KOPT-K1 (cell line): ENCODE results near the gene CYBB.

Experiments used
- H3K27ac ChIP-seq: fragments of 200-600 bp; sonication (generic); 2 replicates; pipeline ENCODE4 v1.5.1; 2016; ENCODE audit warnings: antibody characterized with exemption, mild to moderate bottlenecking, low read depth, low read length; ENCODE audit not compliant: poor library complexity, severe bottlenecking
- H3K36me3 ChIP-seq: fragments of 200-600 bp; sonication (generic); 2 replicates; pipeline ENCODE4 v1.5.1; 2017; ENCODE audit warnings: antibody characterized with exemption, mild to moderate bottlenecking, low read length, moderate library complexity; ENCODE audit not compliant: insufficient read depth
- H3K9me3 ChIP-seq: fragments of 200-600 bp; sonication (generic); 2 replicates; pipeline ENCODE4 v1.5.1; 2017; ENCODE audit warnings: antibody characterized with exemption, low read length, mild to moderate bottlenecking; ENCODE audit not compliant: insufficient read depth, poor library complexity, severe bottlenecking

CYBB gene

GRCh38 chrX:37809970-37810369, 30.1 kb downstream of the CYBB start:
- H3K36me3 ChIP-seq = no peaks in the 10 kb centered on the region
- no peaks in the 10 kb centered on the region for H3K9me3 ChIP-seq
- no peak overlapping the region for H3K27ac ChIP-seq

DNA sequence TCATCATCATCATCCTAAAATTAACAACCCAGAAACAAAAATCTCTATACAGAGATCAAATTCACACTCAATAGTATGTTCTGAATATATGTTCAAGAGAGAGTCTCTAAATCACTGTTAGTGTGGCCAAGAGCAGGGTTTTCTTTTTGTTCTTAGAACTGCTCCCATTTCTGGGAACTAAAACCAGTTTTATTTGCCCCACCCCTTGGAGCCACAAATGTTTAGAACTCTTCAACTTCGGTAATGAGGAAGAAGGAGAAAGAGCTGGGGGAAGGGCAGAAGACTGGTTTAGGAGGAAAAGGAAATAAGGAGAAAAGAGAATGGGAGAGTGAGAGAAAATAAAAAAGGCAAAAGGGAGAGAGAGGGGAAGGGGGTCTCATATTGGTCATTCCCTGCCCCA, 32.3 kb downstream of the CYBB start:
- Histone ChIP-seq H3K36me3 (no peaks in the 10 kb centered on the region), H3K27ac (no peak overlapping the region), H3K9me3 (no peaks in the 10 kb centered on the region)

- Histone ChIP-seq H3K27ac (no peak overlapping the region), H3K36me3 (no peaks in the 10 kb centered on the region), H3K9me3 (no peaks in the 10 kb centered on the region)
Measured at GRCh38 chrX:37813570-37813969, 33.7 kb downstream of the CYBB start.

DNA sequence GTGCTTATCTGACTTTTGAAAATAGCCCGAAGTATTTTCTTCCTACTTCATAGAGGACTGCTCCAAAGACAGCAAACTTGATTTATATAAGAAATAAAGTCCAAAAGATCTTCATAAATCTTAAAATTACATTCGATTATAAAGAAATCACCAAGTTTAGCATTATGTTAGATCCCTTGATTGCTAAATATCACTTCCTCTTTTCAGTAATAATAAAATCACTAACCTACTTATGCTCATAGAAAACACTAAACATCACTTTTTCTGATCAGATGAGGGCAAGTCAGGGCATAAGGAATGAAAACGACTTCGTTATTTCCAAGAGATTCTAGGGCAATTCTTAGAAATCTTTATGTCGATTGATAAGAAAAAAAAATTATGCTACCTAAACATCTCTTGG, 35.5 kb downstream of the CYBB start:
- H3K27ac ChIP-seq = no peak overlapping the region

DNA sequence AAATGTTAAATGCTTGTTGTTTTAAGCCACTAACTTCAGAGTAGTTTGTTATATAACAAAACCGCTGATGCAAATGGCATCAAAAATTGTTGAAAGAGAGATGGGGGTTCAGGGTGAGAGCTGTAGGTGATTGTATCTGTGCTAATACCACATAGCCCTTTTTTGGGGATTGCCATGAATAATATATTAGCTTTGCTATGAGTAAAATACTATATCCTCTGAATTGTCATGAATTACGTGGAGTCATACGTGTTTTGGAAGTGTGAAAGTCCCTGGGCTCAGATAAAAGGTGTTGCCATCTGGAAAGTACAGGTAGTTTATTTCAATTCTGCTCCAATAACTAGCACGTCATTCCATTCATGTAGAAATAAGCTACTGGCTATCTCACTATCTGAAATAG, 36.9 kb downstream of the CYBB start:
- no peaks in the 10 kb centered on the region for H3K9me3 ChIP-seq
- no peak overlapping the region for H3K27ac ChIP-seq
- H3K36me3 ChIP-seq = no peaks in the 10 kb centered on the region

More for the DNA sequence above, 35.5 kb downstream of the CYBB start:
- H3K9me3 ChIP-seq = no peaks in the 10 kb centered on the region
- no peaks in the 10 kb centered on the region for H3K36me3 ChIP-seq

- Histone ChIP-seq H3K27ac (no peak overlapping the region), H3K36me3 (no peaks in the 10 kb centered on the region), H3K9me3 (no peaks in the 10 kb centered on the region)
Measured at GRCh38 chrX:37817176-37817575, 37.3 kb downstream of the CYBB start.

DNA sequence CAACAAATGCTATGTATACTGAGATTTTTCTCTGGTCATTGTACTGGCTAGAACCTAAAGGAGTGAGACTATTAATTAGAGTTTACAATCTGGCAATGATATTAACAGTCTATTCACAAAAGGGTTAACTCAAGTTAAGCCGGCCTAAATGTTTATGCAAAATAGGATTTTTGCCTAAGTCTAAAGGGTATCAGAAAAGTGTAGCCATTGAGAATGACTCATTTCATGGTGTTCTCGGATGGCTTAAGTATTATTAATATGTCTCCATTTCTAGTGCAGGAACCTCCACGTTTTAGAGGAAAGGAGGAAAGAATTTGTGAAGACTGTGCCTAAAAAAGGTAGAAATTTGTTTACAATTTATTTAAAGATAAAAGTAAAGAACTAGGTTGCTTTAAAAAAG, 37.7 kb downstream of the CYBB start:
- H3K27ac ChIP-seq = no peak overlapping the region
- H3K36me3 ChIP-seq = no peaks in the 10 kb centered on the region
- no peaks in the 10 kb centered on the region for H3K9me3 ChIP-seq

- H3K9me3 ChIP-seq = no peaks in the 10 kb centered on the region
- no peaks in the 10 kb centered on the region for H3K36me3 ChIP-seq
- H3K27ac ChIP-seq = no peak overlapping the region
Measured at GRCh38 chrX:37818031-37818430, 38.2 kb downstream of the CYBB start.

DNA sequence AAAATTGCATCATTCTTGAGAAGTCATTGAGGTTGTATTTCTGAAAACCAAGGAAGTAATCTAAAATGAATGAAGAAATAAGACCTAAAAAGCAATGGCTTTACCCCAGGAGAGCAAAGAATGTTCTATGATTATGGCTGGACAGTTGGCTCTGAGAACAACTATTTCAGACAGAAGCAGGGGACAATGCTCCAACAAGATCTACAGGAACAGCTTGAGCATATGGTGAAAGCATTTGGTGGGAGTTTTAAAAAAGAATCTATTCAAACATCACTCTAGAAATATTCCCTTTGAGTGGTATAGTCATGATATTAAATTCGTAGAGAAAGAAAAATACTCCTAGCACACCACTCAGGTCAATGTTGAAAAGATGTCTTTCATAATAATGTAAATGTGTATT, 40.8 kb downstream of the CYBB start:
- Histone ChIP-seq H3K27ac (no peak overlapping the region), H3K9me3 (no peaks in the 10 kb centered on the region)

DNA sequence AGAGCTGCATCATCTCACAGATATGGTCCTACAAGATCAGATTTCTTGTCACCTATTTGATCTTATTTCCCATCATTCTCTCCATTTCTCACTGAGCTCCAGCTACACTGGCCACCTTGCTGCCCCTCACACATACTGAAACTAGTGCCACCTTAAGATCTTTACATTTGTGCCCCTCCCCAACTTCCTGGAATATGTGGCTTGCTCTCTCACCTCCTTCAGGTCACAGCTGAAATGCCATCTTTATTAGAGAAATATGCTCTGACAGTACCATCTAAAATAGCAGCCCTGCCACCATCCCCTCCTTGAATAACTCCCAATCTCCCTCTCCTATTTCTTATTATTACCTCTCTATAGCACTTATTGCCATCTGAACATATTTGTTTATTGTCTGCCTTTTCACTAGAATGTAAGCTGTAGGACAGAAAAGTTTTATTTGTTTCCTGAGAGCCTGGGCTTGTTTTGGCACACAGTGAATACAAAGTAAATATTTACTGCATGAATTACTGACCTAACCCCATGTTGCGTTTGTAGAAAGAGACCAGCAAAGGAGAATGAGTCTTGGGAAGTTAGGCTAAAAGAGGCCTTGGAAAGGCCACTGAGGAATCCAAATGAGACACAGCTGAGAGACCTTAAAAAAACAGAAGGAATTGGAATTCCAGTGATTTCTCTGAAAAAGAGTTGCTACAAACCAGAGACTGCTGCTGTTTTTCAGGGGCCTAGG, 44.8 kb downstream of the CYBB start:
- Histone ChIP-seq H3K27ac (no peak overlapping the region), H3K36me3 (no peaks in the 10 kb centered on the region), H3K9me3 (no peaks in the 10 kb centered on the region)

More for the DNA sequence above, 40.8 kb downstream of the CYBB start:
- H3K36me3 ChIP-seq = no peaks in the 10 kb centered on the region

DNA sequence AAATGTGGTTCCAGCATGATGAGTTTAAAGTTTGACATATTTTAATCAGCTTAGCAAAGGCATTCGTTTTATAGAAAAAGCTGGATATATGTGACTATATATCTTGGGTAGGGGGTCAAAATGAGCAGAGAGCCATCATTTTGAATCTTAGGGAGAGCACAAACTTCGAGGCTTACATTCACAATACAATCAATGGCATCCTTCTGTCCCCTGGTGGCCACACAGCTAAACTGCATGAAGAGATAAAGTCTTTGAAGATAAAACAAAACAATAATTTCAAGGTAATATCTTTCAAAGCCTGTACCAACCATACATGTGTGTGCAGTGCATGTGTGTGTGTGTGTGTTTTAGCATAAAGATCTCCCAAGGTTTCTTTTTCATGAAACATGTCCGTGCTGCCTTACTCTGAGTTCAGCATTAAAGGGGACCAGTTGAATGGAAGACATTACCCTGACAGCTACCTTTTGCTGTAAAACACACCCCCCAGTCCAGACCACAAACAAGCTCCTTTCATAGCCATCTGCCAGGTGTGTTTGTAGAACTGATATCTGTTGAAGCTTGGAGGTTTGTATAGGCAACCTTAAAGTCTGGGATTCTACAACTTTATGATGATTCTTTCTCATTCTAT, 45.5 kb downstream of the CYBB start:
- no peak overlapping the region for H3K27ac ChIP-seq

GRCh38 chrX:37829721-37830120, 49.9 kb downstream of the CYBB start:
- Histone ChIP-seq H3K9me3 (no peaks in the 10 kb centered on the region), H3K36me3 (no peaks in the 10 kb centered on the region), H3K27ac (no peak overlapping the region)

More for the DNA sequence above, 45.5 kb downstream of the CYBB start:
- Histone ChIP-seq H3K9me3 (no peaks in the 10 kb centered on the region), H3K36me3 (no peaks in the 10 kb centered on the region)

- no peaks in the 10 kb centered on the region for H3K9me3 ChIP-seq
- H3K27ac ChIP-seq = no peak overlapping the region
- no peaks in the 10 kb centered on the region for H3K36me3 ChIP-seq
Measured at GRCh38 chrX:37830371-37830770, 50.5 kb downstream of the CYBB start.

DNA sequence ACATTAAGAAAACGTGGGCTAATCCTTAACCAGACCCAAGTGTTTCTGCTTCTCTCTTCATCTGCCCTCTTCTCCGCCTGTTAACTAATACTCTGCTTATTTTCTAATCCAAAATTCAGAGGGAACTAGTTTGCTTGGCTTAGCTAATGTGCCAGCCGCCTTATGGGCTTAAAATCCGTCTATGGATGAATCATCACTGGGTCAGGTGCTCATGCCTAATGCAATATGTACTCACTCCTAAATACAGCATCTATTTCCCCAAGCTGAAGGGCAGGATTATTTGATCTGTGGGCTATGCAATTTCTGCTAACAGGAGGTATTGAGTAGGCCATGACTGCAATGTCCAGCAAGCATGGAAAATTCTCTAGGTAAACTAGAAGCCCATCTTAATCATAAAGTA, 55.1 kb downstream of the CYBB start:
- no peak overlapping the region for H3K27ac ChIP-seq
- no peaks in the 10 kb centered on the region for H3K9me3 ChIP-seq

DNA sequence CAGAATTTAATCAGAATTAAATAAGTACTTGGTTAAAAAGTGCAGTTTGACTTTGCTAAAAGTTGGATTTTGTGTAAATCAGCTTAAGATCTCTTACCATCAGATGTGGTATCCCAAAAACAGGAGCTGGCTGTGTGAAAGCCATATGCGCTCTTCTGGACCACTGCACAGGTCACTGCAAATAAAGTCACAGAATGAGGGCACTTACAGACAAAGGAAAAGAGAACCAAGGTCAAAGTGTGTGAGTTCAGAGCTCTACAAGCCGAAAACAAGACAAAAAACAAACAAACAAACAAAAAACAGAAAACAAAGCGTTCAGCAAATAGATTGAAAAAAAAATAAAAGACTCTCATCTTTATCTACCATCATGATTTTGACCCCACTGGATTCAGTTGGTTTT, 61.1 kb downstream of the CYBB start:
- Histone ChIP-seq H3K36me3 (no peaks in the 10 kb centered on the region), H3K9me3 (no peaks in the 10 kb centered on the region), H3K27ac (no peak overlapping the region)

More for the DNA sequence above, 55.1 kb downstream of the CYBB start:
- H3K36me3 ChIP-seq = no peaks in the 10 kb centered on the region

- H3K36me3 ChIP-seq = no peaks in the 10 kb centered on the region
- H3K9me3 ChIP-seq = no peaks in the 10 kb centered on the region
- no peak overlapping the region for H3K27ac ChIP-seq
Measured at GRCh38 chrX:37844622-37845021, 64.8 kb downstream of the CYBB start.
